ENCODE data around the gene CD53.
"Not testable (repeated sequence)": the region's sequence is repeated elsewhere in the genome, so short reads cannot be mapped to it uniquely, and the experiment has no call there.

Gene CD53

GRCh38 chr1:110872745-110873720 is at the start of gene CD53:
Gene CD53, plus strand, starts transcription at chr1:110873148. Its CDS starts 18,261 bp downstream, at chr1:110891409.
- peak; percentile 18 for DNase-seq

DNA sequence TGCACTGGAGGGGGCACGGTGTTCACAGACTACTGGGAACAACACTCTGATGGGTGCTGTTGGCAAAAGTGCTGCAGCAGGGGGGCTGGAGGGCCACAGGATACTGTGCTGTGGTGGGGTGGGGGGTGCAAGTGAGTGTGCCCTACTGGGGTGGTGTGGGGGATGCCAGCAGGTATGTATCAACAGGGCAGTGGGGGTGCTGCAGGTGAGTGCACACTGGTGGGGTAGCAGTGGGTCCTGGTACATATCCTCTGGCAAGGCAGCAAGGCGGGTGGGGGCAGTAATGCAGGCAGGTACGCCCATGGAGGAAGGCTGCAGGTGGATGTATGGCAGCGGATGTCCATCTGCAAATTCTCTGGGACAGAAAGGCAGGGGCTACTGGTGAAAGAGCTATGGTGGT is 48.8 kb upstream of the CD53 start:
- no peak for DNase-seq

GRCh38 chr1:110829955-110830553 is 42.9 kb upstream of the CD53 start:
- no peak for DNase-seq

GRCh38 chr1:110833779-110834178 is 39.2 kb upstream of the CD53 start:
- DNase-seq = not testable (repeated sequence)

GRCh38 chr1:110846861-110847260 is 26.1 kb upstream of the CD53 start:
- DNase-seq = no peak

DNA sequence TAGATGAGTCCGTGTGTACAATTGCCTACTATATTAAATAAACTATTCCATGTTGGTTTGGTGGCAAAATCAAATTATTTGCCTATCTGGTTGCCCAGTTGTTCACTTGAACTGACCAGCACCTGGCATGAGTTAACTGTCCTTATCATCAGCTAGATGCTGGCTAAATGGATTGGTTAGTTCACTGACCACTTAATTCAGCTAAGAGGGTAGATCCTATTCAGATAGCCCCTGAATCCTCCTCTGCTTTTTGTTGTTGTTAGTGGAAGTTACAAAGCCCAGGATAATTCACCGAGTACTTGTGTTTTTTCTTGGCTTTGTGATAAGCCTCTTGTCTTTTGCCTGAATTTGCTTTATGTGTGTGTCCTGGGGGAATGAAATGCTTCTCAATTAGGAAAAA is 22.8 kb upstream of the CD53 start:
- DNase-seq = no peak

DNA sequence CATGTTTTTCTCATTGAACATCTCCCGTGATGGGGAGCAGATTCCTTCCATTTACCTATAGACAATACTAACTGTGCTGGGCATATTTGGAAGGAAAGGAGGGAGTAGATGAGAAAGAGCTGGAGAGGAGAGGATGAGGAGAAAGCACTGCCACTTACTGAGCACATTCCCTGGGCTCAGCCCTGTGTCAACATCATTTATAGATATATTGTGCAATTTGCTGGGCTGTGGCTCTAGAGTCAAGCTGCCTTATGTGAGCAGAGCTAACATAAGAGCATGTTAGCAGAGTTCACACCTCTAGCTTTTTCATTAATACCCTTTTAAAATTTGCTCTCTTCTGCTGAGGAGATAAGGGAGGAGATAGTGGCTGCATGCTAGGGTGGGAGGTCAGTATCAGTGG is 22.3 kb upstream of the CD53 start:
- peak; percentile 1 for DNase-seq

GRCh38 chr1:110853135-110853534 is 19.8 kb upstream of the CD53 start:
- no peak for DNase-seq

DNA sequence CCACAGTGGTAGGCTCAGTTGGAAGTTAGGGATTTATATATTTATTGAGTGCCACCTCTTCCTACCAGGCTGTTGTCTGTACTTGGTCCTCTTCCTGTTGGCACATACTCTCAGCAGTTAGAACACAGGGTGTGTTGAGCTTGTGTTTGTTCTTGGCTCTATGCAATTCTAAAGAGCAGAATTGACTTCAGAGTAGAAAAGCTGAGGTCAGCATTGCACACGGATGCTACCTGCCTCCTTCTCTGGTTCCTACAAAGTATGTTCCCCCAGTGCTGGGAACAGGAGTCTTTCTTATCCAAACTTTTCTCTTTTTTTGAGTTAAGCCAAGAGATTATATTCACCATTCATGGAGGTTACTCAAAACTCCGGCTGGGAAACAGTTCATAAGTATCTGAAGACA is 16.5 kb upstream of the CD53 start:
- no peak for DNase-seq

DNA sequence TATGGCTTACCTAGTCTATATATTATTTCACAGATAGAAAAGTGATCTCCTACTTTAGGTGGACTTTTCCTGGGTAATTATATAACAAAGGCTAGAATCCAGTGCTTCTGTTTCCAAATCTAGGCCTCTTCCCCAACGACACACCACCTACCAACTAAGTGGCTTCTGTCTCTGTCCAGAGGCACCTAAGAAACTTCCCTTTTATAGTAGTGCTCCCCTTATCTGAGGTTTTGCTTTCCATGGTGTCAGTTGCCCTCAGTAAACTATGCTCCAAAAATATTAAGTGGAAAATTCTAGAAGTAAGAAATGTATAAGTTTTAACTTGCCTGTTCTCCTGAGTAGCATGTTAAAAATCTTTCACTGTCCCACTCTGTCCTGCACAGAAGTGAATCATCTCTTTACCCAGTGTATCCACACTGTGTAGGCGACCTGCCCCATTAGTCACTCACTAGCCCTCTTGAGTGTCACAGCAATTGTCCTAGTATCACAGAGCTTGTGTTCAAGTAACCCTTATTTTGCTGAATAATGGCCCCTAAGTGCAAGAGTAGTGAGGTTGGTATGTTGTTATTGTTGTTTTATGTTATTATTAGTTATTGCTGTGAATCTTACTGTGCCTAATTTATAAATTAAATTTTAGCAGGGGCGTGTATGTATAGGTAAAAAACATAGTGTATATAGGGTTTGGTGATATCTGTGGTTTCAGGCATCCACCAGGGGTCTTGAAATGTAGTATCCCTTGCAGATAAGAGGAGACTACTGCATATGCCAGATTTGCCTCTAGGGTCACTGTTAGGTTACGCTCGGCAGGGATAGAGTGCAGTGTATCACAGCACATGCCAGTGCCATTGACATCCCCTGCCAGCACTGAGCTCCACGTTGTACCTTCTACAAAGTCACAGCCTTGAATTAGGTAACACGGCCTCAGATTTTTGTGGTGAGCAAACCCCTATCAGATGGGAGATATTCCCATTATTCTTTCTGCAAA is 14.7 kb upstream of the CD53 start:
- peak; percentile 2 for DNase-seq

DNA sequence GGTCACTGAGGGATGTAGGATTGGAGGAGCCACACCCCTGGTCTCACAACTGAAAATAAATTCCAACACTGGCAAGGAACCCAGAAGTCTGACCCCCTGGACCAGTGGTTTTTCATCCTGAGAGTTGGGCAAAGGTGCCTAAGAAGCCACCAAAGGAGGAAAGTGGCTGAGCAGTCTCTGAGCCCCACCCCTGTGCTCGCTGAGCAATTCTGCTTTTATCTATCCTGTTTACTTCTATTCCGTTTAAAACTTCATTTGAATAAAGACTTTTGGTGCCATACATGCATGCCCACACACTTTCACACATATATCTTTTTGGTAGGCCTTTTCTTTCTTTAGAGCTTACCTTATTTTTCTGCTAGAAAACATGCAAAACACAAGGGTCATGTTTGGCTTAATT is 13.9 kb upstream of the CD53 start:
- no peak for DNase-seq

DNA sequence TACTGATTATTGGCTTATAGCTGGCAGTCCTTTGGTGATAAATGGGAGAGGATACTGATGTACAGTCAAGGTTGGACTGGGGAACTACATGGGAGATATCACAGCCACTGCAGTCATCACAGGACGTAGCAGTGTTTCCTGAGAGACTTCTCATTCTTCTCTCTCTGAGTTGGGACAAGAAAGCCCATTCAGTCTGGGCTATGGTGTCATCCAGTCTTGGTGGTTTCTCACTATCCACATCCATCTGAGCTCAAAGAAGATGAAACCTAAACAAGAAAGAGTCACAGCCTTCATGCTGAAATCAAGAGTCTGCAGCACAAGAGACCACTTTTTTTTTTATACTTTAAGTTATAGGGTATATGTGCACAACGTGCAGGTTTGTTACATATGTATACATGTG is 12.8 kb upstream of the CD53 start:
- DNase-seq = no peak

GRCh38 chr1:110860620-110861019 is 12.3 kb upstream of the CD53 start:
- DNase-seq = not testable (repeated sequence)

DNA sequence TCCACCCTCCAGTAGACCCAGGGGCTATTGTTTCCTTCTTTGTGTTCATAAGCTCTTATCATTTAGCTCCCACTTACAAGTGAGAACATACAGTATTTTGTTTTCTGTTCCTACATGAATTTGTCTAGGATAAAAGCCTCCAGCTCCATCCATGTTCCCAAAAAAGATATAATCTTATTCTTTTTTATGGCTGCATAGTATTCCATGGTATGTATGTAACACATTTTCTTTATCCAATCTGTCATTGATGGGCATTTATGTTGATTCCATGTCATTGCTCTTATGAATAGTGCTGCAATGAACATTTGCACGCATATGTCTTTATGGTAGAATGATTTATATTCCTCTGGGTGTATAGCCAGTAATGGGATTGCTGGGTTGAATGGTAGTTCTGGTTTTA is 11.0 kb upstream of the CD53 start:
- DNase-seq = not testable (repeated sequence)

- DNase-seq = no peak
Measured at GRCh38 chr1:110864287-110864686, 8.7 kb upstream of the CD53 start.

- DNase-seq = no peak
Measured at GRCh38 chr1:110870721-110871388, 2.1 kb upstream of the CD53 start.

DNA sequence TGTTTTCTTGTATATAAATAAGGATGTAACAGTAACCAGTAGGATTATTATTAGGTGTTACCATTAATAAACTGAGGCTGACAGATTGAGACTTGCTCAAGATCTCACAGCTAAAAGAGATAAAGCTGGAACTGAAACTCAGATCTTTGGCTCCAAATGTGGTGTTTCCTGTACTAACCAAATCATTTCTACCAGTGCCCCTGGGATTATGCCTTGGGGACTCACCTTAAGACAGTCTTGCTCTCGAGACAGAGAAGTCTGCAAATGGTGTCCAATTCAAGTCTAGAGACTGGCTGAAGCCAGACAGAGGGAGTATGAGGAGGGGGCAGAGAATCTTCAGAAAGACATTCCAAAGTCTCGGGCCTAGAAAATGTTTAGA is 593 bp upstream of the CD53 start:
- no peak for DNase-seq

- DNase-seq = no peak
Measured at GRCh38 chr1:110873856-110874255, 908 bp downstream of the CD53 start.

GRCh38 chr1:110874324-110875215 is 1.6 kb downstream of the CD53 start:
- DNase-seq = peak; percentile 34

DNA sequence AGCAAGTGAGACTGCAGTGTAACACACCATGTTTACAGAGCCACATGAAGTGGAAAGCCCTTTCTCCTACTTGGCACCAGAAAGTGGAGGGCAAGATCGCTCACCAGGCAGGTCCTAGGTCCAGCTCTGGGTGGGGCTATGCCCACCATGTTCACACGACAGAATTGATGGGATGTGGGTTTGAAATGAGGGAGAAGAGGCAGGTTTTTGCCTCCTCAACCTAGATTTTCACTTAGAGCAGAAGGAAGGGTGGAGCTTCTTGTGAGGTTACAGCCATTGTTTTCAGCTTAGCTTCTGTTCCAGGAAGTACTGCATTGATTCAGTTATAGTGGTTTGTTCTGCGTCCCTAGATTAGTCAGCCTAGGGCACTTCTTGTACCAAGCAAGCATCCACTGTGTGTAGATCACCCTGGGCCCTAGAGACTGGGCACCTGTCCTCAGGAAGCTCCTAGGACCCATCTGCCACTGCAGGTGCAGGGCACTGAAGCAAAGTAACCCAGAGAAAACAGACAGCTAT is 2.3 kb downstream of the CD53 start:
- DNase-seq = peak; percentile 40

DNA sequence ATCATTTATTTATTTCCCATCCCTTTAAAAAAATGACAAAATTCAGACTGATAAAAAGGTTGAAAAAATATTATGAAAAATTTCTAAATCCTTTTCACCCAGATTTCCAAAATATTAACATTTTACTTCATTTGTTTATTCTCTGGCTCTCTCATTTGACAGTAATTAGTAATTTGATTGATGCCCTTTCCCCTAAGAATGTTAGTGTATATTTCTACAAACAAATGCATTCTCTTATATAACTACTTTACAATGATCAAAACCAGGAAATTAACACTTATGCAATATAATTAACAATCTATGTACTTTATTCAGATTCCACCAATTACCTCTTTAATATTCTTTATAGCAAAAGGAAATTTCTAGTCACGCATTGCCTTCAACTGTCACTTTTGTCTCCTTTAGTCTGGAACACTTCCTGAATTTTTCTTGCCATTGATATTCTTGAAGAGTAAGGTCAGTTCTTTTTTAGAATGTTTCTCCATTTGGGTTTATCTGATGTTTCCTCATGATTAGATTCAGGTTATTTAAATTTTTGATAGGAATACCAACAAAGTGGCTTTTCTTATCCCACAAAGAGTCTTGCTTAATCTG is 3.9 kb downstream of the CD53 start:
- no peak for DNase-seq
